ENCODE measurements around the gene CRACDL. TPM values are rescaled to one million over a fixed set of nuclear protein-coding genes. Genes with fewer than 3 reads are reported as not detected.

CRACDL gene
- total and polyA plus RNA-seq, 2 of the 13 experiments (the other 11 are each of a cell fraction or from before 2014, with no cell fraction given), result 0.15 to 0.26 TPM

- 0 out of 2 replicates have a peak, but pooled peaks have one; percentile 16 for TF ChIP-seq KIAA2018 (CRISPR knock-in tag; IDR thresholded peaks at IDR 0.05; ENCODE audit: borderline replicate concordance)
- peak; percentile 99 for TF ChIP-seq PAXIP1 (CRISPR knock-in tag; conservative IDR thresholded peaks at IDR 0.05)
- no peak for TF ChIP-seq PCBP1 (IDR thresholded peaks at IDR 0.05; ENCODE audit: borderline replicate concordance, low read depth, low read length)
- TF ChIP-seq ZBTB34 (CRISPR knock-in tag; IDR thresholded peaks at IDR 0.05), result peak; percentile 97
- TF ChIP-seq SMC3 (IDR thresholded peaks at IDR 0.05; ENCODE audit: low read length), result peak; percentile 36; the same call in 1 of the 2 replicates
- peak; percentile 94 for TF ChIP-seq CCDC6 (CRISPR knock-in tag; IDR thresholded peaks at IDR 0.05)
- TF ChIP-seq ZBTB7A (CRISPR knock-in tag; IDR thresholded peaks at IDR 0.05), result peak; percentile 66; the same call in 1 of the 2 replicates
- TF ChIP-seq ZNF572 (CRISPR knock-in tag; IDR thresholded peaks at IDR 0.05), result 0 out of 2 replicates have a peak, but pooled peaks have one; percentile 86
- peak; percentile 53; the same call in 1 of the 2 replicates for TF ChIP-seq PRDM10 (CRISPR knock-in tag; IDR thresholded peaks at IDR 0.05; ENCODE audit: low read depth)
Observed at GRCh38 chr2:98795891-98796676, 139.9 kb downstream of the CRACDL start (continued).
